Measurements from ENCODE around the gene MMP11. TPM values are rescaled to one million over a fixed set of nuclear protein-coding genes. Genes with fewer than 3 reads are reported as not detected.

The MMP11 gene
- total and polyA plus RNA-seq, 9 donors, result 5.6 to 16.8 (median 11.4) TPM

- Histone ChIP-seq H3K27ac (ENCODE audit: low read length) (no peak overlapping the region), H3K36me3 (ENCODE audit: control insufficient read depth, insufficient read depth, low read length) (no peaks in the 10 kb centered on the region), H3K4me1 (ENCODE audit: control insufficient read depth, insufficient read depth, low read length) (peaks cover 6% of the 10 kb centered on the region), H3K9me3 (replicated peaks; ENCODE audit: control insufficient read depth, low read depth, low read length) (no peaks in the 10 kb centered on the region), H3K27me3 (ENCODE audit: control insufficient read depth, insufficient read depth, low read length) (no peaks in the 10 kb centered on the region), H3K4me3 (ENCODE audit: low read length) (no peak overlapping the region)
- 96% methylated on average over 6 of the region's 8 CpGs for WGBS (ENCODE audit: insufficient coverage)
- DNase-seq, result no peak
These were observed 16.9 kb upstream of the MMP11 start for GRCh38 chr22:23755711-23756110.

GRCh38 chr22:23756891-23757290 is 15.8 kb upstream of the MMP11 start:
- Histone ChIP-seq H3K9me3 (replicated peaks; ENCODE audit: control insufficient read depth, low read depth, low read length) (no peaks in the 10 kb centered on the region), H3K27me3 (ENCODE audit: control insufficient read depth, insufficient read depth, low read length) (no peaks in the 10 kb centered on the region), H3K27ac (ENCODE audit: low read length) (no peak overlapping the region), H3K36me3 (ENCODE audit: control insufficient read depth, insufficient read depth, low read length) (no peaks in the 10 kb centered on the region), H3K4me1 (ENCODE audit: control insufficient read depth, insufficient read depth, low read length) (peaks cover 2% of the 10 kb centered on the region), H3K4me3 (ENCODE audit: low read length) (no peak overlapping the region)
- DNase-seq, result no peak
- WGBS (ENCODE audit: insufficient coverage), result 72% methylated on average over 3 of the region's 4 CpGs

GRCh38 chr22:23759566-23759965 is 13.1 kb upstream of the MMP11 start:
- no peak for DNase-seq
- Histone ChIP-seq H3K27me3 (ENCODE audit: control insufficient read depth, insufficient read depth, low read length) (no peaks in the 10 kb centered on the region), H3K4me3 (ENCODE audit: low read length) (no peak overlapping the region), H3K36me3 (ENCODE audit: control insufficient read depth, insufficient read depth, low read length) (peaks cover 2% of the 10 kb centered on the region), H3K9me3 (replicated peaks; ENCODE audit: control insufficient read depth, low read depth, low read length) (no peaks in the 10 kb centered on the region), H3K27ac (ENCODE audit: low read length) (no peak overlapping the region), H3K4me1 (ENCODE audit: control insufficient read depth, insufficient read depth, low read length) (peaks cover 17% of the 10 kb centered on the region)
- 77% methylated on average over 3 of the region's 4 CpGs for WGBS (ENCODE audit: insufficient coverage)

GRCh38 chr22:23760056-23760455 is 12.6 kb upstream of the MMP11 start:
- Histone ChIP-seq H3K36me3 (ENCODE audit: control insufficient read depth, insufficient read depth, low read length) (peaks cover 7% of the 10 kb centered on the region), H3K4me1 (ENCODE audit: control insufficient read depth, insufficient read depth, low read length) (peaks cover 18% of the 10 kb centered on the region), H3K27me3 (ENCODE audit: control insufficient read depth, insufficient read depth, low read length) (no peaks in the 10 kb centered on the region), H3K4me3 (ENCODE audit: low read length) (no peak overlapping the region), H3K9me3 (replicated peaks; ENCODE audit: control insufficient read depth, low read depth, low read length) (no peaks in the 10 kb centered on the region), H3K27ac (ENCODE audit: low read length) (no peak overlapping the region)
- WGBS (ENCODE audit: insufficient coverage), result 82% methylated on average over 3 of the region's 6 CpGs
- DNase-seq, result no peak

GRCh38 chr22:23762842-23763578 is 9.6 kb upstream of the MMP11 start, which contains the start of gene C22orf15:
TSS of gene C22orf15 (plus strand) at chr22:23762990. CDS start at chr22:23763307, 317 bp downstream.
- H3K36me3 ChIP-seq (ENCODE audit: control insufficient read depth, insufficient read depth, low read length), result peaks cover 12% of the 10 kb centered on the region
- DNase-seq, result peak; percentile 44
- 11% methylated on average over 15 of the region's 23 CpGs for WGBS (ENCODE audit: insufficient coverage)
- no peaks in the 10 kb centered on the region for H3K9me3 ChIP-seq (replicated peaks; ENCODE audit: control insufficient read depth, low read depth, low read length)
- H3K4me3 ChIP-seq (ENCODE audit: low read length), result no peak within 1 kb of the TSS
- H3K27me3 ChIP-seq (ENCODE audit: control insufficient read depth, insufficient read depth, low read length), result no peaks in the 10 kb centered on the region
- peaks cover 28% of the 10 kb centered on the region for H3K4me1 ChIP-seq (ENCODE audit: control insufficient read depth, insufficient read depth, low read length)
- no peak within 1 kb of the TSS for H3K27ac ChIP-seq (ENCODE audit: low read length)

- no peak overlapping the region for H3K27ac ChIP-seq (ENCODE audit: low read length)
- DNase-seq, result no peak
These were observed 9.1 kb upstream of the MMP11 start for GRCh38 chr22:23763579-23763945.

GRCh38 chr22:23763954-23764353 is 8.7 kb upstream of the MMP11 start:
- Histone ChIP-seq H3K27ac (ENCODE audit: low read length) (no peak overlapping the region), H3K27me3 (ENCODE audit: control insufficient read depth, insufficient read depth, low read length) (no peaks in the 10 kb centered on the region), H3K4me1 (ENCODE audit: control insufficient read depth, insufficient read depth, low read length) (peaks cover 37% of the 10 kb centered on the region), H3K4me3 (ENCODE audit: low read length) (no peak overlapping the region), H3K9me3 (replicated peaks; ENCODE audit: control insufficient read depth, low read depth, low read length) (no peaks in the 10 kb centered on the region), H3K36me3 (ENCODE audit: control insufficient read depth, insufficient read depth, low read length) (peaks cover 12% of the 10 kb centered on the region)
- DNase-seq, result no peak
- whole genome bisulfite sequencing (ENCODE audit: insufficient coverage), result 92% methylated on average over 2 of the region's 7 CpGs

More at GRCh38 chr22:23763579-23763945, 9.1 kb upstream of the MMP11 start:
- Histone ChIP-seq H3K9me3 (replicated peaks; ENCODE audit: control insufficient read depth, low read depth, low read length) (no peaks in the 10 kb centered on the region), H3K27me3 (ENCODE audit: control insufficient read depth, insufficient read depth, low read length) (no peaks in the 10 kb centered on the region), H3K36me3 (ENCODE audit: control insufficient read depth, insufficient read depth, low read length) (peaks cover 12% of the 10 kb centered on the region), H3K4me1 (ENCODE audit: control insufficient read depth, insufficient read depth, low read length) (peaks cover 33% of the 10 kb centered on the region), H3K4me3 (ENCODE audit: low read length) (no peak overlapping the region)
- WGBS (ENCODE audit: insufficient coverage), result 6% methylated on average over 14 of the region's 17 CpGs

GRCh38 chr22:23764899-23765881 is 7.5 kb upstream of the MMP11 start:
- H3K4me1 ChIP-seq (ENCODE audit: control insufficient read depth, insufficient read depth, low read length), result peaks cover 43% of the 10 kb centered on the region
- H3K27me3 ChIP-seq (ENCODE audit: control insufficient read depth, insufficient read depth, low read length), result no peaks in the 10 kb centered on the region
- peaks cover 12% of the 10 kb centered on the region for H3K36me3 ChIP-seq (ENCODE audit: control insufficient read depth, insufficient read depth, low read length)
- DNase-seq, result no peak
- H3K9me3 ChIP-seq (replicated peaks; ENCODE audit: control insufficient read depth, low read depth, low read length), result no peaks in the 10 kb centered on the region
- no peak overlapping the region for H3K4me3 ChIP-seq (ENCODE audit: low read length)
- WGBS (ENCODE audit: insufficient coverage), result 92% methylated on average over 6 of the region's 9 CpGs
- no peak overlapping the region for H3K27ac ChIP-seq (ENCODE audit: low read length)

- Histone ChIP-seq H3K4me3 (ENCODE audit: low read length) (peak overlapping the region; percentile 82), H3K36me3 (ENCODE audit: control insufficient read depth, insufficient read depth, low read length) (peaks cover 12% of the 10 kb centered on the region), H3K9me3 (replicated peaks; ENCODE audit: control insufficient read depth, low read depth, low read length) (no peaks in the 10 kb centered on the region), H3K27me3 (ENCODE audit: control insufficient read depth, insufficient read depth, low read length) (peaks cover under 1% of the 10 kb centered on the region), H3K4me1 (ENCODE audit: control insufficient read depth, insufficient read depth, low read length) (peaks cover 47% of the 10 kb centered on the region), H3K27ac (ENCODE audit: low read length) (no peak overlapping the region)
- DNase-seq, result no peak
- 6% methylated on average over 20 of the region's 27 CpGs for WGBS (ENCODE audit: insufficient coverage)
These were observed 5.4 kb upstream of the MMP11 start for GRCh38 chr22:23767303-23767672.

Measured in muscle of leg (tissue), 11 donors.